ENCODE measurements around the gene STK24.

DNA sequence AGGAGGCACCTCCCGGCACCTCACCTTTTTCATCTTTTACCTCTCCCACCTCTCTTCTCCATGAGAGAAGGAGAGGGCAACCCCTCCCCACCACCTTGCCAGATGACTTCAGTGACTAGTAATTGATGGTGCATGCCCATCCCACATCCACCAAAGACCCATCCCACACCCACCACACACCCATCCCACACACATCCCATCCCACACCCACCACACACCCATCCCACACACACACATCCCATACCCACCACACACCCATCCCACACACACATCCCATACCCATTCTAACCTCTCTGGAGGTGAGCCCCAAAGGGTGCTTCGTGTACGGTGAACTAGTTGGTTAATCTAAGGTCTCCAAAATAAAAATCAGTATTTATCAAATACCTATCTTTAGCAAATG is 44.7 kb downstream of the STK24 start:
- TF ChIP-seq, protein P1, sequence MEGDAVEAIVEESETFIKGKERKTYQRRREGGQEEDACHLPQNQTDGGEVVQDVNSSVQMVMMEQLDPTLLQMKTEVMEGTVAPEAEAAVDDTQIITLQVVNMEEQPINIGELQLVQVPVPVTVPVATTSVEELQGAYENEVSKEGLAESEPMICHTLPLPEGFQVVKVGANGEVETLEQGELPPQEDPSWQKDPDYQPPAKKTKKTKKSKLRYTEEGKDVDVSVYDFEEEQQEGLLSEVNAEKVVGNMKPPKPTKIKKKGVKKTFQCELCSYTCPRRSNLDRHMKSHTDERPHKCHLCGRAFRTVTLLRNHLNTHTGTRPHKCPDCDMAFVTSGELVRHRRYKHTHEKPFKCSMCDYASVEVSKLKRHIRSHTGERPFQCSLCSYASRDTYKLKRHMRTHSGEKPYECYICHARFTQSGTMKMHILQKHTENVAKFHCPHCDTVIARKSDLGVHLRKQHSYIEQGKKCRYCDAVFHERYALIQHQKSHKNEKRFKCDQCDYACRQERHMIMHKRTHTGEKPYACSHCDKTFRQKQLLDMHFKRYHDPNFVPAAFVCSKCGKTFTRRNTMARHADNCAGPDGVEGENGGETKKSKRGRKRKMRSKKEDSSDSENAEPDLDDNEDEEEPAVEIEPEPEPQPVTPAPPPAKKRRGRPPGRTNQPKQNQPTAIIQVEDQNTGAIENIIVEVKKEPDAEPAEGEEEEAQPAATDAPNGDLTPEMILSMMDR (IDR thresholded peaks at IDR 0.05; ENCODE audit: low read length), result no peak
- TF ChIP-seq EZH2 (optimal IDR thresholded peaks at IDR 0.05; ENCODE audit: low read depth, low read length), result no peak

All from MM.1S (cell line).